HG03460 (cell line): Measurements from ENCODE around the gene SRRM3.
"Not testable (repeated sequence)": the region's sequence is repeated elsewhere in the genome, so short reads cannot be mapped to it uniquely, and the experiment has no call there.

Experiments
- ATAC-seq: cut with Tn5 transposase; IDR thresholded peaks from one replicate; pipeline ENCODE4 v1.9.1; 2021; ENCODE audit not compliant: unreplicated experiment

The SRRM3 gene

GRCh38 chr7:76201732-76202665 lies at the start of gene SRRM3:
SRRM3 (plus strand) TSS chr7:76201896; CDS start chr7:76235067, 33,171 bp downstream.
- peak; percentile 67 for ATAC-seq

DNA sequence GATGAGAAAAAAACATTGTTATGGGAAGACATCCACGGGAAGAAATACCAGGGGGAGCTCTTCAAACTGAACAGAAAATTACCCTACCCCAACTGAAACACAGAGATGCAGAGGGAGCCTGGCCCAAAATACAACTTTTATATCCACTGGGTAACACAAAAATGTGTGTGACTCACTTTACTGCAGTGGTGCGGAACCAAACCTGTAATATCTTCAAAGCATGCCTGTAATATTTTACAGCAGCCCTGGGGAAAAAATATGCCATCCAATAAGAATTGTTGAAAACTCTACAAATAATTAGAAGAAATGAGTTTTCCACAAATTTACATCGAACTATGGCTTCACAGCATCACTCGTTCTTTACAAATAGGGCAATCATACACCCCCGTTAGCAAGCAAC lies 49.8 kb upstream of the SRRM3 start:
- ATAC-seq: no peak

DNA sequence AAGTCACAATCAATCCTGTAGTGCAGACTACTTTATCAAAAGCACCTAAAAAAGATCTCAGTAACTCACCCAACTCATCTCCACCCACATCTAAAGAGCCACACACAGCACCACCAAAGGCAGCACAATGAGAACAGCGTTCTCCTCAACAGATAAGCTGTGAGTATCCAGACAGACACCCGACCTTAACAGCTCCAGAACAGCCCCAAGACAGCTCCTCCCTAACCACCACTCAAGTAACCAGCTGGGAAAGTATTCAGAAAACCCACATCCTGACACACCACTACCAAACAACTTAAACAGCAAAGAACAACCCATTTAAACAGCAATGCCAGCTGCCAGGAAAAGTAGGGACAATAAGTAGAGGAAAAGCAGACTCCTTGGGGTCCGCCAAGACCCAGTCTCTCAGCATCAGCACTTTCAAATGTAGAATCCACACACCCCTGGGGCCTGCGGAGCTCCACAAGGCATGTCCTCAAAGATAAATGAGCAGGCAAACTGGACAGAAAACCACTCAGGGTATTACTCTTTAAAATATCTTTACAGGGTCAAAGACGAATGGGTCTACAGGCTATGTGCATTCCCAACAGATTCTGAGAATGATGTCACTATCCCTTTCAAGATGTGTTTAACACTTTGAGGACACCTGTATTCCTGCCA lies 48.0 kb upstream of the SRRM3 start:
- not testable (repeated sequence) for ATAC-seq

DNA sequence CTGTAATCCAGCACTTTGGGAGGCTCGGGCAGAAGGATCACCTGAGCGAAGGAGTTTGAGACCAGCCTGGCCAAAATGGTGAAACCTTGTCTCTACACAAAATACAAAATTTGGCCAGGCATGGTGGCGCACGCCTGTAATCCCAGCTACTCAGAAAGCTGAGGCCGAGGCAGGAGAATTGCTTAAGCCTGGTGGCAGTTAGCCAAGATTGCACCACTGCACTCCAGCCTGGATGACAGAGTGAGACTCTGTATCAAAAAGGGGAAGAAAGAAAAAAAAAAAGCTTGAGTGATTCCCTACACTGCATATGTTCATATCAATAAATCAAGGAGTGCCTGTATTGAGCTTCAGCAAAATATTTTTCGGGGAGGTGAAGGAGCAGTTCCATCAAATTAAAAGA lies 45.8 kb upstream of the SRRM3 start:
- no peak for ATAC-seq

GRCh38 chr7:76156992-76157685 lies 44.6 kb upstream of the SRRM3 start:
- not testable (repeated sequence) for ATAC-seq

DNA sequence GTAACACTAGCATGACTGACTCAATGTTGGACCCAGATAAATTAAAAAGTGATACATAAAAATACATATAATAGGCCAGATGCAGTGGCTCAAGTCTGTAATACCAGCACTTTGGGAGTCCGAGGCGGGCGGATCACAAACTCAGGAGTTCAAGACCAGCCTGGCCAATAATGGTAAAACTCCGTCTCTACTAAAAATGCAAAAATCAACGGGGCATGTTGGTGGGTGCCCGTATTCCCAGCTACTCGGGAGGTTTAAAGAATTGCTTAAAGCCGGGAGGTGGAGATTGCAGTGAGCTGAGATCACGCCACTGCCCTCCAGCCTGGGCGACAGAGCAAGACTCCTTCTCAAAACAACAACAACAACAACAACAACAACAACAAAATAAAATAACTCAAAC lies 43.3 kb upstream of the SRRM3 start:
- not testable (repeated sequence) for ATAC-seq

DNA sequence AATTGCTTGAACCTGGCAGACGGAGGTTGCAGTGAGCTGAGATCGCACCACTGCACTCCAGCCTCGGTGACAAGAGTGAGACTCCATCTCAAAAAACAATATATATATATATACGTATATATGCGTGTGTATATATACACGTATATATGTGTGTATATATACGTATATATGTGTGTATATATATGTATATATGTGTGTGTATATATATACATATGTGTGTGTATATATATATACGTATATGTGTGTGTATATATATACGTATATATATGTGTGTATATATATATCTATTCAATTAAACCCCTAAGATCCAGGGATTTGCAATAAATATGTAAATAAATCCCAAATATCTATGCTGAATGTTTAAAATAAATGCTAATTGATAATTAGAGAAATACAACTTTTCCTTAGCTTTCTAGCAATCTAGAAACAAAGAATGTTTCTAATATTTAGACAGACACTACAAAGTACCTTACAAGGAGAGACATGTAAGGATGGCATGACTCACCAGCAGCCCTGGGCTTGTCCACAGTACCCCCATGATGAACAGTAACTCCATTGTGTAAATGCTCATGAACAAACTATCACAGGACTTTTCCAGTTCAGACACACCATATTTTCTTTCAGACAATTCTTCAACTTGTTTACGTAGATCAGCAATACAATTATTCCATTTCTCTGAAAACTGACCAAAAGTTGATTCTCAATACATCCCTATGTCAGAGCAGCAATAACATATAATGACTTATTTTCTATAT lies 39.1 kb upstream of the SRRM3 start:
- ATAC-seq: not testable (repeated sequence)

GRCh38 chr7:76163812-76164211 lies 37.9 kb upstream of the SRRM3 start:
- not testable (repeated sequence) for ATAC-seq

DNA sequence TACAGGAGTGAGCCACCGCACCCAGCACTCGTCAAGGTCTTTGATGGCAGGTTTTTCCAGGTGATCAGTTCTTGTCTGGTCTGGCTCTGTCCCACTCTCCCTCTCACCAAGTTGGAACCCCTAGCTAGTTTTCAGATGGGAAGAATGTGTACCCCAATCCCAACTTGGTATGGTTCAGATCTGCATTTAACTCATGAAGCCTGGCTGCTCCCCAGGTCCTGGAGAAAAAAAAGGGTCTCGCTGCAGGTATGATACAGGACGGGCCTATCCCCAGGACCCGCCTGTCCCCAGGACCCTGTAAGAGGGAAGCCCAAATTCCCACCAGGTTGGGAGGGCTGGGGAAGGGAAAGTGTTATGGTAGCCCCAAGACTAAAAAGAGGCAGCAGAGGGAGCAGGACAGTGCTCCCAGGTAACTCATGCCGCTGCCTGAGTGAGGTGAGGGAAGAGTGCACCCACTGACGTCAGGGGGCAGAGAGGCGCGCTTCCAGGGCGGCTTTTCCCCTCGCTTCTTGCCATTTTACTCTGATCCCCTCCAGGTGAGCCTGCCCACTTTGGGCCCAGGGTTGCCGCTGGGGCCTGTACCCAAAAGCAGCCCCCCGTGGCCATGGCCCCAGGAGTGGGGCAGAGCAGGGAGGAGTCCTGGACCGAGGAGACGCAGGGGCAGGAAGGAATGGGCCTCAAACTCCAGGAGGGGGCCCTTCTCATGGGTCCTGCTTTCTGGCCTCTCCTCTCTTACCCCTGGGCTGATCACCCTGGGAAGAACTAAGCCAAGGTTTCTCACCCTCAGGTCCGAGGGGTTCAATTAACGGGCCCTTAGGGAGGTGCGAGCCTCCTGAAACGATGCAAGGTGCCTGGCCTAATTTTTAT lies 36.4 kb upstream of the SRRM3 start:
- no peak for ATAC-seq

GRCh38 chr7:76165973-76166403 lies 35.7 kb upstream of the SRRM3 start:
- ATAC-seq: no peak

- peak; percentile 91 for ATAC-seq
Observed at GRCh38 chr7:76166404-76167255, 35.1 kb upstream of the SRRM3 start.

- ATAC-seq: no peak
Observed at GRCh38 chr7:76173566-76174205, 28.0 kb upstream of the SRRM3 start.

DNA sequence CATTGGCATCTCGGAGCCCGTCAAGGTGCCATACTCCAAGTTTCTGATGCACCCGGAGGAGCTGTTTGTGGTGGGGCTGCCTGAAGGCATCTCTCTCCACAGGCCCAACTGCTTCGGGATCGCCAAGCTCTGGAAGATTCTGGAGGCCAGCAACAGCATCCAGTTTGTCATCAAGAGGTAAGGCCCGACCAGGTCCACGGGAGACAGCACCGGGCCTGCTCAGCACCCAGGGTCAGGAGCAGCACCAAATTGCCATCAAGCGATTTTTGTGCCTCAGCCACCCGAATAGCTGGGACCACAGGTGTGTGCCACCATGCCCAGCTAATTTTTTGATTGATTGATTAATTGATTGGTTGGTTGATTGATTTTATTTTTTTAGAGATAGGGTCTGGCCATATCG lies 24.7 kb upstream of the SRRM3 start:
- not testable (repeated sequence) for ATAC-seq

DNA sequence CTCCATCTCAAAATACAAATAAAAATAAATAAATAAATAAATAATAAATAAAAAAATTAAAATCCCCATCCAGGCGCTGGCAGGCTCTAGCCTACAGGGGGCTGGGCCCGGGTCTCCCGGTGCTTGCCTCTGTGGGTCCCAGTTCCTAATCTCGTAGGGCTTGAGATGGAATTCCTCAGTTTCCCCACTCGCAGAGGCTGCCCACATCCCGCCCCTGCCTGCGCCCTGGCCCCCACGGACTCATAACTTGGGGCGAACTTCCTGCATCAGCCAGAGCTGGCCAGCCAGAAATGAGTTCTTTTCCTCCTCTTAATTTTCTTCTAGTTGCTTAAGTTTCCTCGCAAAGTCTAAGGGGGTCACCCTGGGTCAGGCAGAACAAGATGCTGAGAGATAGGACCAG lies 22.0 kb upstream of the SRRM3 start:
- no peak for ATAC-seq

- no peak for ATAC-seq
Observed at GRCh38 chr7:76182225-76182960, 19.3 kb upstream of the SRRM3 start.

DNA sequence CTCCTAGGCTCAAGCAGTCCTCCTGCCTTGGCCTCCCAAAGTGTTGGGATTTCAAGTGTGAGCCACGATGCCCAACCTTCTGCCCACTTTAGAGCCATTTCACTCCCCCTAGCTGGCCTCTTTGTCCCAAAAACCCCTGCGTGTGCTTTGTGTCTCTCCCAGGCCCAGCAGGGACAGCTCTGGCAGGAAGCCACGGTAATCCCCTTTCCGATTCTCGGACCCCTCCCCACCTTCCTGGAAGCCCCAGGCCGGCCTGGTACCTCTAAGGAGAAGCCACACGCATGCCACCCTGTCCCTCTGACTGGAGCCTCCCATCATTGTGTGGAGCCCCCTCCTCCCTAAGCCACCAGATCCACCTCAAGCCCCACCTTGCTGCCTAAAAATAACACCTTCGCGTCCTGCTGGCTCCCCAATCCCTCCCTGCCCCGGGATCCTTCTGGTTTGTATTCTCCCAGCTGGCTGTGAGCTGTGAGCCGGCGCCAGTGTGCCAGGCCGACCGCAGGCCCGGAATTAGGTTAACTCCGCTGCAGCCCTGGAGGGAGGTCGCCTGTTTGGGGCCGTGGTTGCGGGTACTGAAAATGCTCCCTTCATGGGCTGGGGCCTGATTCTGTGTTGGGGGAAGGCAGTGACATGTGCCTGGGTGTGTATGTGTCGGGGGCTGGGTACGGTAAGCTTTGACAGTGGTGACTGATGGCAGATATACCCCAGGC lies 16.4 kb upstream of the SRRM3 start:
- no peak for ATAC-seq

- ATAC-seq: no peak
Observed at GRCh38 chr7:76187272-76187671, 14.4 kb upstream of the SRRM3 start.
